Activated CD8-positive, alpha-beta T cell treated with anti-CD3 and anti-CD28 coated beads, Interleukin-2, amount 10 ng/mL, durations not matched to agents 7 days and 5 days (primary cell): ENCODE data around the gene L1TD1. TPM values are rescaled to one million over a fixed set of nuclear protein-coding genes. Genes with fewer than 3 reads are reported as not detected.
"Not testable (repeated sequence)": the region's sequence is repeated elsewhere in the genome, so short reads cannot be mapped to it uniquely, and the experiment has no call there.

ENCODE experiments used
- ATAC-seq: fragments of 150-1000 bp; cut with Tn5 transposase; one replicate; pipeline ENCODE4 v1.10.0; 2021; ENCODE audit warnings: moderate library complexity
- CTCF ChIA-PET: fragments of 350-600 bp; sonication (Branson Sonifier 250); formaldehyde crosslinking; loops from one replicate; lab custom pipeline; 2021; ENCODE audit warnings: antibody characterized with exemption; lab: Charles Lee
- POLR2A ChIA-PET: fragments of 350-600 bp; sonication (Branson Sonifier 250); formaldehyde crosslinking; loops from one replicate; lab custom pipeline; 2021; ENCODE audit warnings: antibody characterized with exemption; lab: Charles Lee
- DNase-seq: peaks from one replicate; pipeline ENCODE4 v3.0.0-alpha.2; 2020
- H3K27ac Mint-ChIP-seq: one replicate; pipeline ENCODE4 v1.8.0; 2021; ENCODE audit warnings: mild to moderate bottlenecking, mixed read lengths
- H3K27me3 Mint-ChIP-seq: one replicate; pipeline ENCODE4 v1.8.0; 2021; ENCODE audit warnings: low read depth, mixed read lengths
- H3K36me3 Mint-ChIP-seq: one replicate; pipeline ENCODE4 v1.8.0; 2021; ENCODE audit warnings: low read depth, mixed read lengths
- H3K4me1 Mint-ChIP-seq: one replicate; pipeline ENCODE4 v1.8.0; 2021; ENCODE audit warnings: low read depth, mixed read lengths
- H3K4me3 Mint-ChIP-seq: one replicate; pipeline ENCODE4 v1.8.0; 2021; ENCODE audit warnings: mild to moderate bottlenecking, mixed read lengths
- H3K9me3 Mint-ChIP-seq: one replicate; pipeline ENCODE4 v1.8.0; 2022; ENCODE audit warnings: mixed read lengths; ENCODE audit not compliant: insufficient read depth
- total RNA-seq, 2 experiments: library from RNA; stranded (reverse); gene quantifications; one replicate each; pipeline ENCODE4 v1.2.3, GENCODE V29; 2021

Gene L1TD1
- total RNA-seq, 2 experiments from 2014 or later, result not detected

DNA sequence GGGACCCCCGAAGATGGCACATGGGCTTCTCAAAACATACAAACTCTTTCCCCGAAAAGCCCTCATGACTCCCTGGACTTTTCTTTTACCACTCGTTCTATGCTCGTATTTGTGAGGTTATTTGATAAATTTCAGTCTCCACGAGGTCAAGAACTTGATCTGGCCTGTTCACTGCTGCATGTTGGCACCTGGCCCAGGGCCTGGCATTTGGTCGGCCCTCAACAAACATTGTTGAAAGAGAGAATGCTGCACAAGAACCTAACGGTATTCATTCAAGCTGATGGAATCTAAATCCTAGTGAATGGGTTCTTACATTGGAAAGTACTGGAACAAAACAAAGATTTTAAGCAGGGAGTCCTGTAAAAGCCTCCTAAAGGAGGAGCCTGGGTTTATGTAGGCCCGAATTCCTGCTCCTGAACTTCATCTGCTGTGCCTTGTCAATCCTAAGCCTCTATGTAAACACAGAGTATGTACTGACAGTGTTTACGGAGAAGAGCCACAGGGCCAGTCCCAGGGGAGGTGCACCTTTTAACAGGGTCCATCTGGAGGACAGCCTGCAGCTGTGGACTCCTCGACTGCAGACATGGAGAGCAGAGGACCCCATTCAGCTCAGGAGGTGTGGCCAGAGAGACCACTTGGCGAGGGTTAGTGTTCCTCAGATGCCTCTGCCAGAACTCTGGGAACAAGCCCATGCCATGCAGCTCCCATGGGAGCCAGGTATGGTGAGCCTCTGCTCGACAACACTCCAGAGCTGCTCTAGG lies 46.9 kb downstream of the L1TD1 start:
- Mint-ChIP-seq H3K27me3 (no peaks in the 10 kb centered on the region), H3K36me3 (no peaks in the 10 kb centered on the region), H3K27ac (no peak overlapping the region), H3K9me3 (no peaks in the 10 kb centered on the region), H3K4me3 (no peak overlapping the region), H3K4me1 (no peaks in the 10 kb centered on the region)
- DNase-seq, result no peak
- POLR2A ChIA-PET, result no interaction called here
- CTCF ChIA-PET, result no interaction called here
- no peak for ATAC-seq

DNA sequence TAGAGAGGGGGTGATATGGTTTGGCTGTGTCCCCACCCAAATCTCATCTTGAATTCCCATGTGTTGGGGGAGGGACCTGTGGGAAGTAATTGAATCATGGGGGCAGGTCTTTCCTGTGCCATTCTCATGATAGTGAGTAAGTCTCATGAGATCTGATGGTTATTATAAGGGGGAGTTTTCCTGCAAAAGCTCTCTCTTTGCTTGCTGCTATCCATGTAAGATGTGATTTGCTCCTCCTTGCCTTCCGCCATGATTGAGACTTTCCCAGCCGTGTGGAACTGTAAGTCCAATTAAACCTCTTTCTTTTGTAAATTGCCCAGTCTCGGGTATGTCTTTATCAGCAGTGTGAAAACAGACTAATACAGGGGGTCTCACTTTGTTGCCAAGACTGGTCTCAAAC lies 49.7 kb downstream of the L1TD1 start:
- H3K27ac Mint-ChIP-seq, H3K4me1 Mint-ChIP-seq, ATAC-seq, H3K4me3 Mint-ChIP-seq, H3K9me3 Mint-ChIP-seq, H3K27me3 Mint-ChIP-seq, POLR2A ChIA-PET, H3K36me3 Mint-ChIP-seq, DNase-seq: not testable (repeated sequence)
- CTCF ChIA-PET, result interaction anchor here (0.8 kb wide), 1 partner anchor 68 kb away, joined by 3 read pairs; no protein-coding TSS in a partner anchor

DNA sequence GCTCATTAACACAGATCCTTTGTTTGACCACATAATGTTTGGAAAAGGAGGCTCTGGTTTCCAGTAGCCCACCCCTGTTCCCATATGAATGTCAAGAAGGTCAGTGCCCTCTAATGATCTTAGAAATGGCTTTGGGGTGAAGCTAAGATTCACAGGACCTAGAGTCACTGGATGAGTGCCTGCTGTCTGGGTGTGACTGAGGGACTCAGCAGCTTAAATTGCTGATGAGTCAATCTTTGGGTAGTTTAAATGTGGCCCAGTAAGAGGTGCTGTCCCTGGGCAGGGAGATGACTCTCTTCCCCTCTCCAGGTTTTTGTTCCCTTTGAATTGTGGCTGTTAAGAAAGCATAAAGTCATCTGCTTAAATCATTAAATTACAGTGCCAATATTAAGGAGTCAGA lies 50.6 kb downstream of the L1TD1 start:
- H3K4me3 Mint-ChIP-seq, result no peak overlapping the region
- ATAC-seq (no peak), DNase-seq (no peak)
- no peak overlapping the region for H3K27ac Mint-ChIP-seq
- no peaks in the 10 kb centered on the region for H3K36me3 Mint-ChIP-seq
- H3K4me1 Mint-ChIP-seq, result no peaks in the 10 kb centered on the region
- no peaks in the 10 kb centered on the region for H3K9me3 Mint-ChIP-seq
- ChIA-PET POLR2A (no interaction called here), CTCF (no interaction called here)
- no peaks in the 10 kb centered on the region for H3K27me3 Mint-ChIP-seq

DNA sequence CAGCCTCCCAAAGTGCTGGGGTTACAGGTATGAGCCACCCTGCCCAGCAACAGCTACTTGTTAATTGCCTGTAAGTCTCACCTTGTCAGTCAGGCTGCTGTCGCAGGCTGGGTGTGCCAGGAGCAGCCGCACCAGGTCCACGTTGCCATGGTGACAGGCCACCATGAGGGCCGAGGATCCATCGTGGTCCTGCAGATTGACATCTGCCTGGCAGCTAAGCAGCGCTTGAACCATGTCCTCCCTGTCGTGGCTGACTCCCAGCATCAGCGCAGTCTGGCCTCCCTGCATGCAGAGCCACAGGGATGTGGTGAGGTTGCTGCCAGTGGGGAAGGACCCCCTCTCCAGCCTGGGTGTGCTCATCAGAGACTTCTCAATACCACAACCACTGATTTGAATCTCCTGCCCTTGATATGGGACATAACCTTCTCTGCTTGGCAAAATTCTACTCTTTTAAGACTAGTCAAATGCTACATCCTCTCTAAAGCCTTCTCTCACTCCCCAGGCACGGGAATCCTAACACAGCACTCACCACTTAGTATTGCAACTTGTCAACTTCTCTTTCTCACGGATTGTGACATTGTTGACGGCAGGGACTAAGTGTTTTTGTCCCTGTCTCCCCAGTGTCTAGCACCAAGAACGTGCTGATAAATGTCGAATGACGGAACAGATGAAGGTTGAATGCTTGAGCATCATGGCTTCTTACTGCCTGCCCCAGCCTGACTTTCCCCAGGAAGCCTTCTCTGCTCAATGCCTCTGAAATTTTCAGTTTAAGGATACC lies 52.9 kb downstream of the L1TD1 start:
- POLR2A ChIA-PET, result interaction anchor here (0.7 kb wide), 1 partner anchor 129 kb away, joined by 4 read pairs; no protein-coding TSS in a partner anchor
- Mint-ChIP-seq H3K4me3 (no peak overlapping the region), H3K36me3 (no peaks in the 10 kb centered on the region), H3K27me3 (no peaks in the 10 kb centered on the region), H3K27ac (no peak overlapping the region), H3K4me1 (no peaks in the 10 kb centered on the region), H3K9me3 (no peaks in the 10 kb centered on the region)
- ATAC-seq, result no peak
- CTCF ChIA-PET, result interaction anchor here (0.5 kb wide), 1 partner anchor 107 kb away, joined by 3 read pairs; no protein-coding TSS in a partner anchor
- DNase-seq, result no peak

DNA sequence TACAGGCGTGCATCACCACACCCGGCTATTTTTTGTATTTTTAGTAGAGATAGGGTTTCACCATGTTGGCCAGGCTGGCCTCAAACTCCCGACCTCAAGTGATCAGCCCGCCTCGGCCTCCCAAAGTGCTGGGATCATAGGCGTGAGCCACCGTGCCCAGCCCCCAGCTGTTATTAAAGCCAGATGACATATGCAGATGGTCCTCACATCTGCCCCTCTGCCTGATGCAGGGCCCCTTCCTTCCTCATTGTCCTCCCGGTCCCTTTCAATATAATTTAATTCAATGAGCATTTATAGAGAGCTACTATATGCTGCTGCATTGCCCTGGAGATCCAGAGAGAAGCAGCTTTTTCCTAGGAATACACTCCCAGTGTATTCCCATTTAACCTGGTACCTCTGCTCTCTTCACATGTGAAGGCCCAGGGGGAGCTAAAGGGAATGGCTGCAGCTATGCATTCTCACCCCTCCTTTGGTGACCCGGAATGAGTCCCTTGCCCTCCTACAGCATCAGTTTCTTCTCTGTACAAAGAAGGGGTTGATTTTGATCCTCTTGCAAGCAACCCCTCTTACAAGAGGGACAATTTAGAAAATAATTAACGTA lies 55.6 kb downstream of the L1TD1 start:
- H3K4me1 Mint-ChIP-seq, result no peaks in the 10 kb centered on the region
- CTCF ChIA-PET, result no interaction called here

DNA sequence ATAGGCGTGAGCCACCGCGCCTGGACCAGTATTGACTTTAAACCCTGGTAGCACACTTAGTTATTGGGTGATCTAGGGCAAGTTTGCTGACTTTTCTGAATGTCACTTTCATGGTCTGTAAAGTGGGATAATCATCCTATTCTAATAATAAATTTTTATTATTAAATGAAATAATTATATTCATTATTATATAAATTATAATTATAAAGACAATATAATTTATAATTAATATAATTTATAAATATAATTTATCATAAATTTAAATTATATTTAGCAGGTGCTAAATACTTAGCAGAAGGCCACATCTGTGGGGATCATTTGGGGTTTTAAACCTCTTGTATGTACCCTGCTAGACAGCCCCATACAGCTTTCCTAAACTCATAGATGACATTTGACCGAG lies 64.9 kb downstream of the L1TD1 start:
- H3K4me1 Mint-ChIP-seq, result no peaks in the 10 kb centered on the region
- POLR2A ChIA-PET, result no interaction called here
- H3K9me3 Mint-ChIP-seq, result no peaks in the 10 kb centered on the region
- H3K4me3 Mint-ChIP-seq, result no peak overlapping the region
- H3K27me3 Mint-ChIP-seq, result peaks cover 2% of the 10 kb centered on the region
- no peaks in the 10 kb centered on the region for H3K36me3 Mint-ChIP-seq
- no peak for ATAC-seq
- DNase-seq, result no peak
- CTCF ChIA-PET, result no interaction called here
- no peak overlapping the region for H3K27ac Mint-ChIP-seq

More for the DNA sequence above, 55.6 kb downstream of the L1TD1 start:
- Mint-ChIP-seq H3K36me3 (no peaks in the 10 kb centered on the region), H3K27me3 (no peaks in the 10 kb centered on the region), H3K27ac (no peak overlapping the region), H3K9me3 (no peaks in the 10 kb centered on the region), H3K4me3 (no peak overlapping the region)
- DNase-seq, result no peak
- no peak for ATAC-seq
- POLR2A ChIA-PET, result no interaction called here

DNA sequence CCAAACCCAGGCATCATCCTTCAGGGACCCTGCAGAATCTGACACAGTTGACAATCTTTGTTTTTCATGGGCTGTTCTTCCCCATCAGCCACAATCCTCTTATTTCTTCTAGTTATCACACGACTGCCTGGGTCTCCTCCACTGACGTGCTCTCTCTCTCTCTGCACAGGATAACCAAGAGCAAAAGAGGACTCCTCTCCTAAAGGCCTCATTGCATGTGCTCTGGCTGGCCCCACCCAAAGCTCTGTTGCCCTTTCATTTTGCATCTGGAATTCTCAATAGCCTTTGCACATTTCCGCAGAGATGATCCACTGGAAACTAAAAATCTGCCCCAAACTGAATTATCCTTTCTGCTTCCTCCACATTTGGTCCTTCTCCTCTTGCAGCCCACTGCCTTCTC lies 66.0 kb downstream of the L1TD1 start:
- POLR2A ChIA-PET, result no interaction called here
- ATAC-seq (no peak), DNase-seq (no peak)
- H3K27ac Mint-ChIP-seq, result no peak overlapping the region
- H3K9me3 Mint-ChIP-seq, result no peaks in the 10 kb centered on the region
- H3K36me3 Mint-ChIP-seq, result no peaks in the 10 kb centered on the region
- CTCF ChIA-PET, result no interaction called here
- H3K4me3 Mint-ChIP-seq, result no peak overlapping the region
- H3K4me1 Mint-ChIP-seq, result no peaks in the 10 kb centered on the region
- H3K27me3 Mint-ChIP-seq, result peaks cover 2% of the 10 kb centered on the region

Other genes with a start within 250 kb of the L1TD1 start
- not detected for gene KANK4, start 124.6 kb downstream of the L1TD1 start, total RNA-seq
- gene USP1, start 242.2 kb downstream of the L1TD1 start, total RNA-seq, result 10 to 100 TPM; 83.7 to 87.0 TPM